HPDE6-E6E7 (cell line): Measurements from ENCODE around the gene EMC9.
"Not testable (repeated sequence)": the region's sequence is repeated elsewhere in the genome, so short reads cannot be mapped to it uniquely, and the experiment has no call there.

ENCODE experiments used
- DNase-seq: peaks from one replicate; pipeline ENCODE4 v3.0.0; 2011; ENCODE audit warnings: missing footprints; ENCODE audit errors: extremely low spot score

The EMC9 gene

GRCh38 chr14:24108336-24108874, 33.0 kb downstream of the EMC9 start:
- no peak for DNase-seq

GRCh38 chr14:24106672-24107271, 34.6 kb downstream of the EMC9 start:
- no peak for DNase-seq

GRCh38 chr14:24105609-24106239, 35.7 kb downstream of the EMC9 start:
- not testable (repeated sequence) for DNase-seq

- DNase-seq = no peak
Observed at GRCh38 chr14:24103451-24103850, 37.9 kb downstream of the EMC9 start.

- no peak for DNase-seq
Observed at GRCh38 chr14:24102357-24103048, 38.9 kb downstream of the EMC9 start.

- DNase-seq = no peak
Observed at GRCh38 chr14:24100982-24101494, 40.4 kb downstream of the EMC9 start.

GRCh38 chr14:24100197-24100981, 41.0 kb downstream of the EMC9 start:
- no peak for DNase-seq

GRCh38 chr14:24098927-24099813, 42.2 kb downstream of the EMC9 start:
- no peak for DNase-seq

- no peak for DNase-seq
Observed at GRCh38 chr14:24098229-24098926, 43.0 kb downstream of the EMC9 start.

GRCh38 chr14:24096545-24097181, 44.7 kb downstream of the EMC9 start:
- DNase-seq = no peak

GRCh38 chr14:24095271-24096068, 45.9 kb downstream of the EMC9 start:
- no peak for DNase-seq

- no peak for DNase-seq
Observed at GRCh38 chr14:24094841-24095270, 46.5 kb downstream of the EMC9 start.

GRCh38 chr14:24093901-24094840, 47.2 kb downstream of the EMC9 start, which contains the start of gene PCK2:
PCK2 (plus strand) TSS chr14:24094311; CDS start chr14:24094406, 95 bp downstream.
- DNase-seq = peak; percentile 97

GRCh38 chr14:24093207-24093900, 48.0 kb downstream of the EMC9 start:
- DNase-seq = no peak

GRCh38 chr14:24092505-24093206, 48.7 kb downstream of the EMC9 start:
- no peak for DNase-seq

- no peak for DNase-seq
Observed at GRCh38 chr14:24092110-24092504, 49.3 kb downstream of the EMC9 start.
